K562 (cell line): ENCODE data around the gene PCYT1A. TPM values are rescaled to one million over a fixed set of nuclear protein-coding genes. Genes with fewer than 3 reads are reported as not detected.

Experiments
- ATAC-seq: fragments of 200-7000 bp; cut with Tn5 transposase; 3 replicates; pipeline ENCODE4 v1.9.1; 2020; ENCODE audit warnings: moderate library complexity
- BruUV-seq: library from RNA; stranded (reverse); fragments of 400-500 nt; replicated peaks from 2 replicates; lab custom pipeline; 2021; lab: Mats Ljungman, UMichigan
- CTCF ChIA-PET: fragments of 300-600 bp; formaldehyde crosslinking; extraction: SDS; loops from one replicate; lab custom pipeline; 2021; ENCODE audit warnings: low intra/inter-chr PET ratio; lab: Yijun Ruan, JAX
- POLR2A ChIA-PET: fragments of 300-600, 350-650 bp; sonication (Branson Sonifier 250); formaldehyde crosslinking; extraction: SDS; loops from one replicate; lab custom pipeline; 2021; ENCODE audit warnings: antibody characterized with exemption, inconsistent platforms; lab: Yijun Ruan, JAX
- DNase-seq, 4 experiments: peaks; one replicate each; pipeline versions ENCODE4 v3.0.0 to v3.0.0-alpha.2; 2011 to 2018; ENCODE audit warnings: low spot score in 3 of 4, mixed read lengths in 3 of 4; ENCODE audit errors: extremely low read depth in 1 of 4
- FAIRE-seq: peaks from 2 replicates; lab custom pipeline; 2011; peaks lifted over from hg19 to GRCh38; lab: Jason Lieb, UNC
- H2AFZ ChIP-seq: 2 replicates; pipeline ENCODE4 v1.6.0; 2011; ENCODE audit warnings: low read depth, low read length, control low read depth, inconsistent platforms
- H3K27ac ChIP-seq: fragments of 200-600 bp; 3 replicates; pipeline ENCODE4 v1.8.0; 2011; ENCODE audit warnings: low read depth, mild to moderate bottlenecking, control low read depth, inconsistent platforms, low read length, moderate library complexity, mixed read lengths; ENCODE audit errors: extremely low read depth
- H3K27me3 ChIP-seq, 2 experiments: fragments of 300-600 bp in 1 of 2; 2 replicates in 1 of 2; 3 replicates in 1 of 2; pipeline versions ENCODE4 v1.6.0 to v1.8.0; 2011; ENCODE audit warnings: inconsistent platforms in 2 of 2, low read length in 2 of 2, mild to moderate bottlenecking in 1 of 2, mixed read lengths in 1 of 2, moderate library complexity in 1 of 2; ENCODE audit not compliant: control insufficient read depth in 2 of 2, insufficient read depth in 2 of 2
- H3K36me3 ChIP-seq: fragments of 300-600 bp; 3 replicates; pipeline ENCODE4 v1.8.0; 2011; ENCODE audit warnings: mild to moderate bottlenecking, low read length, inconsistent platforms; ENCODE audit not compliant: control insufficient read depth, insufficient read depth
- H3K4me1 ChIP-seq, 2 experiments: fragments of 200-600 bp in 1 of 2; replicated peaks in 1 of 2; 2 replicates in 1 of 2; 3 replicates in 1 of 2; pipeline versions ENCODE4 v1.5.1 to v1.8.0; 2011; ENCODE audit warnings: inconsistent platforms in 2 of 2, low read length in 2 of 2, mild to moderate bottlenecking in 1 of 2, mixed read lengths in 1 of 2, moderate library complexity in 1 of 2; ENCODE audit not compliant: control insufficient read depth in 2 of 2, insufficient read depth in 2 of 2
- H3K4me2 ChIP-seq: 2 replicates; pipeline ENCODE4 v1.6.1; 2011; ENCODE audit warnings: low read length, control low read depth, inconsistent platforms, mixed read lengths; ENCODE audit not compliant: insufficient read depth
- H3K4me3 ChIP-seq: fragments of 200-600 bp; sonication (generic), shearing (Covaris generic); 2 replicates; pipeline ENCODE4 v1.5.1; 2016; ENCODE audit warnings: control low read depth, inconsistent platforms
- H3K79me2 ChIP-seq: fragments of 200-600 bp; 3 replicates; pipeline ENCODE4 v1.8.0; 2011; ENCODE audit warnings: low read length, inconsistent platforms; ENCODE audit not compliant: control insufficient read depth, insufficient read depth
- H3K9ac ChIP-seq, 2 experiments: 2 replicates each; pipeline versions ENCODE4 v1.6.0 to v1.6.1; 2011; ENCODE audit warnings: low read depth in 2 of 2, low read length in 2 of 2, control low read depth in 1 of 2, inconsistent platforms in 1 of 2, mild to moderate bottlenecking in 1 of 2, mixed read lengths in 1 of 2; ENCODE audit not compliant: insufficient read depth in 1 of 2
- H3K9me1 ChIP-seq: one replicate; pipeline ENCODE4 v1.6.0; 2011; ENCODE audit warnings: inconsistent platforms, mild to moderate bottlenecking, low read length, moderate library complexity; ENCODE audit not compliant: control insufficient read depth, insufficient read depth
- H3K9me3 ChIP-seq: replicated peaks from 2 replicates; pipeline ENCODE4 v1.5.1; 2011; ENCODE audit warnings: low read depth, low read length, inconsistent platforms; ENCODE audit not compliant: control insufficient read depth, insufficient read depth
- H4K20me1 ChIP-seq: replicated peaks from 2 replicates; pipeline ENCODE4 v1.6.1; 2011; ENCODE audit warnings: low read length, inconsistent platforms, mixed read lengths; ENCODE audit not compliant: control insufficient read depth, insufficient read depth
- ARID3B ChIP-seq: fragments of 250-450 bp; sonication (Bioruptor Pico); IDR thresholded peaks from 2 replicates; pipeline ENCODE4 v1.4.0; 2020; ENCODE audit warnings: borderline replicate concordance
- BMI1 ChIP-seq: fragments of 150-350 bp; IDR thresholded peaks from 2 replicates; pipeline ENCODE4 v1.6.1; 2014; ENCODE audit warnings: low read length
- COPS2 ChIP-seq: fragments of 450-650 bp; conservative IDR thresholded peaks from 2 replicates; pipeline ENCODE4 v1.6.1; 2016; ENCODE audit warnings: mild to moderate bottlenecking, moderate library complexity
- CREB5 ChIP-seq: fragments of 250-450 bp; sonication (Bioruptor Pico); IDR thresholded peaks from 2 replicates; pipeline ENCODE4 v1.5.0; 2020; ENCODE audit warnings: mild to moderate bottlenecking
- CTCF ChIP-seq, 3 experiments: IDR thresholded peaks in 2 of 3; conservative IDR thresholded peaks in 1 of 3; 2 replicates each; pipeline ENCODE4 v1.5.1; 2011 to 2012; ENCODE audit warnings: low read length in 3 of 3, mild to moderate bottlenecking in 3 of 3, control low read depth in 2 of 3, improper control_type of control experiment in 1 of 3, inconsistent platforms in 1 of 3, low read depth in 1 of 3, mixed read lengths in 1 of 3, moderate library complexity in 1 of 3; ENCODE audit not compliant: insufficient read depth in 2 of 3
- E2F3 ChIP-seq: fragments of 250-450 bp; sonication (Bioruptor Pico); IDR thresholded peaks from 2 replicates; pipeline ENCODE4 v1.4.0; 2020; ENCODE audit warnings: mild to moderate bottlenecking
- HSF4 ChIP-seq: fragments of 250-450 bp; sonication (Bioruptor Pico); IDR thresholded peaks from 2 replicates; pipeline ENCODE4 v2.1.2; 2022; ENCODE audit warnings: mild to moderate bottlenecking, moderate library complexity, borderline replicate concordance
- MBD2 ChIP-seq: sonication (generic); IDR thresholded peaks from 2 replicates; pipeline ENCODE4 v1.6.1; 2016; ENCODE audit warnings: low read depth, borderline replicate concordance
- POLR2A ChIP-seq: fragments of 450-650 bp; conservative IDR thresholded peaks from 2 replicates; pipeline ENCODE4 v1.6.1; 2016
- RHOXF2B ChIP-seq: fragments of 250-450 bp; sonication (Bioruptor Pico); conservative IDR thresholded peaks from 2 replicates; pipeline ENCODE4 v1.5.1; 2021
- SIN3B ChIP-seq: fragments of 450-650 bp; IDR thresholded peaks from 2 replicates; pipeline ENCODE4 v1.6.1; 2017; ENCODE audit warnings: low read depth, mild to moderate bottlenecking, moderate library complexity
- SMARCA4 ChIP-seq: fragments of 450-650 bp; IDR thresholded peaks from 2 replicates; pipeline ENCODE4 v1.6.1; 2016
- SMARCB1 ChIP-seq: IDR thresholded peaks from 2 replicates; pipeline ENCODE4 v1.6.1; 2011; ENCODE audit warnings: improper control_type of control experiment, low read depth; ENCODE audit not compliant: insufficient read length
- THRA ChIP-seq: fragments of 450-650 bp; IDR thresholded peaks from 2 replicates; pipeline ENCODE4 v1.6.1; 2017; ENCODE audit warnings: mild to moderate bottlenecking, moderate library complexity
- ZEB2 ChIP-seq: fragments of 450-650 bp; IDR thresholded peaks from 2 replicates; pipeline ENCODE4 v1.6.1; 2016
- ZNF586 ChIP-seq: fragments of 450-650 bp; formaldehyde crosslinking; conservative IDR thresholded peaks from 2 replicates; pipeline ENCODE4 v1.4.0; 2020; ENCODE audit warnings: mild to moderate bottlenecking, moderate library complexity
- WGBS: fragments of 100-300 bp; shearing (Covaris generic); methylation state at CpG from one replicate; pipeline ENCODE4 v1.1.6; 2016; ENCODE audit warnings: low coverage, mixed read lengths; ENCODE audit not compliant: insufficient coverage; ENCODE audit errors: missing lambda C conversion rate; 5-methylcytosine and 5-hydroxymethylcytosine counted together
- in situ Hi-C: fragments of 300-500 bp; cut with MboI; formaldehyde crosslinking; loops from 4 replicates; pipeline ENCODE4 v1.15.0; 2018; ENCODE audit warnings: inconsistent platforms, mixed read lengths
- intact Hi-C: fragments of 100-400 bp; cut with micrococcal nuclease; formaldehyde crosslinking; loops from 2 replicates; pipeline ENCODE4 v1.14.2; 2022
- polyA plus RNA-seq, 8 experiments: library from polyadenylated mRNA; depleted of rRNA in 4 of 8; stranded (reverse) in 5 of 8; unstranded in 3 of 8; fragments of >200 nt; fragmentation: Nextera tagmentation in 2 of 8; fragmentation: Illumina TruSeq in 1 of 8; extraction: Ambion mirVana in 2 of 8; extraction: Trizol in 1 of 8; gene quantifications; 2 replicates each; pipeline versions ENCODE4 v1.2.1 to v1.2.3, GENCODE V29; 2011 to 2014; ENCODE audit warnings: inconsistent platforms in 1 of 8, missing spikeins in 1 of 8
- total RNA-seq, 7 experiments: library from RNA; depleted of rRNA in 6 of 7; stranded (reverse); fragments of >200 nt in 6 of 7; fragmentation: Illumina TruSeq in 2 of 7; extraction: Trizol in 2 of 7; gene quantifications; 2 replicates each; pipeline versions ENCODE4 v1.2.1 to v1.2.3, GENCODE V29; 2011 to 2021; ENCODE audit warnings: low replicate concordance in 1 of 7
- TF ChIP-seq, protein P1 (sequence below): sonication (generic); formaldehyde crosslinking; IDR thresholded peaks from 2 replicates; pipeline ENCODE4 v1.8.0; 2022; ENCODE audit warnings: mild to moderate bottlenecking, missing genetic modification reagents

PCYT1A gene
- total and polyA plus RNA-seq, 9 of the 15 experiments (the other 6 are each of a cell fraction or from before 2014, with no cell fraction given): 13.4 to 62.8 (median 49.4) TPM

- no TSS peak for BruUV-seq
- POLR2A ChIA-PET: interaction anchor here (0.7 to 4.9 kb wide), 6 partner anchors 9 to 205 kb away, joined by 3 to 51 read pairs (median 5); partner anchors contain the start of gene TM4SF19
- no peaks in the 10 kb centered on the region for H3K9me1 ChIP-seq
- intact Hi-C loops: no loop called here
- CTCF ChIA-PET: no interaction called here
- H3K4me2 ChIP-seq: no peak overlapping the region
- no peak for FAIRE-seq
- in situ Hi-C loops: no loop called here
- DNase-seq: peak in 1 of 4 experiments; percentile 31
- H3K4me3 ChIP-seq: no peak overlapping the region
- H3K36me3 ChIP-seq: peaks cover 82% of the 10 kb centered on the region
- H3K9me3 ChIP-seq: no peaks in the 10 kb centered on the region; the same call in 1 of the 2 replicates
- H3K79me2 ChIP-seq: peaks cover 4% of the 10 kb centered on the region; the same call in 2 of the 3 replicates
- H4K20me1 ChIP-seq: no peaks in the 10 kb centered on the region
- 61% methylated on average over 11 of the region's 11 CpGs for WGBS
- ATAC-seq: peak; percentile 65
- peaks cover 3 to 4% of the 10 kb centered on the region in 2 experiments; a peak in 3 of 5 replicates for H3K4me1 ChIP-seq
- peak overlapping the region in 1 of 2 experiments; percentile 23; a peak in 1 of 4 replicates for H3K9ac ChIP-seq
- no peak overlapping the region for H3K27ac ChIP-seq
- H3K27me3 ChIP-seq: no peaks in the 10 kb centered on the region
- no peak overlapping the region for H2AFZ ChIP-seq
- no peak for TF ChIP-seq ARID3B (CRISPR knock-in tag)
- TF ChIP-seq MBD2: no peak
- TF ChIP-seq SMARCB1: no peak
- TF ChIP-seq, protein P1, sequence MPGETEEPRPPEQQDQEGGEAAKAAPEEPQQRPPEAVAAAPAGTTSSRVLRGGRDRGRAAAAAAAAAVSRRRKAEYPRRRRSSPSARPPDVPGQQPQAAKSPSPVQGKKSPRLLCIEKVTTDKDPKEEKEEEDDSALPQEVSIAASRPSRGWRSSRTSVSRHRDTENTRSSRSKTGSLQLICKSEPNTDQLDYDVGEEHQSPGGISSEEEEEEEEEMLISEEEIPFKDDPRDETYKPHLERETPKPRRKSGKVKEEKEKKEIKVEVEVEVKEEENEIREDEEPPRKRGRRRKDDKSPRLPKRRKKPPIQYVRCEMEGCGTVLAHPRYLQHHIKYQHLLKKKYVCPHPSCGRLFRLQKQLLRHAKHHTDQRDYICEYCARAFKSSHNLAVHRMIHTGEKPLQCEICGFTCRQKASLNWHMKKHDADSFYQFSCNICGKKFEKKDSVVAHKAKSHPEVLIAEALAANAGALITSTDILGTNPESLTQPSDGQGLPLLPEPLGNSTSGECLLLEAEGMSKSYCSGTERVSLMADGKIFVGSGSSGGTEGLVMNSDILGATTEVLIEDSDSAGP (CRISPR knock-in tag): no peak
- TF ChIP-seq HSF4 (CRISPR knock-in tag): no peak
- no peak for TF ChIP-seq RHOXF2B (CRISPR knock-in tag)
- no peak for TF ChIP-seq E2F3 (CRISPR knock-in tag)
- no peak for TF ChIP-seq ZNF586 (CRISPR knock-in tag)
- 0 out of 2 replicates have a peak, but pooled peaks have one; percentile 6 for TF ChIP-seq POLR2A
- no peak for TF ChIP-seq BMI1
- peak; percentile 21 to 37 (median 33); a peak in 3 of 6 replicates for TF ChIP-seq CTCF (IDR thresholded peaks at IDR 0.05 in 2 of 3, conservative IDR thresholded peaks at IDR 0.05 in 1 of 3; ENCODE audit: insufficient read depth in 2 of 3, low read depth in 1 of 3, low read length in 3 of 3)
- no peak for TF ChIP-seq SIN3B
- no peak for TF ChIP-seq CREB5 (CRISPR knock-in tag)
- TF ChIP-seq THRA: no peak
- TF ChIP-seq ZEB2: no peak
- no peak for TF ChIP-seq COPS2
- no peak for TF ChIP-seq SMARCA4
Measured at GRCh38 chr3:196323691-196324090, 36.2 kb upstream of the PCYT1A start.
